SK-N-SH (cell line): ENCODE measurements around the gene PLEKHA6. TPM values are rescaled to one million over a fixed set of nuclear protein-coding genes. Genes with fewer than 3 reads are reported as not detected.

ENCODE experiments used
- CTCF ChIA-PET: fragments of 300-600, 350-600 bp; formaldehyde crosslinking; extraction: SDS; loops from one replicate; lab custom pipeline; 2021; lab: Yijun Ruan, JAX
- POLR2A ChIA-PET: fragments of 350-600 bp; sonication (Branson Sonifier 250); formaldehyde crosslinking; extraction: SDS; loops from one replicate; lab custom pipeline; 2020; ENCODE audit warnings: antibody characterized with exemption, inconsistent platforms; lab: Yijun Ruan, JAX
- DNase-seq: peaks from one replicate; pipeline ENCODE4 v3.0.0; 2012
- H2AFZ ChIP-seq: fragments of 200-600 bp; sonication (generic); 2 replicates; pipeline ENCODE4 v1.8.1; 2016; ENCODE audit warnings: antibody characterized with exemption, mild to moderate bottlenecking, low read depth
- H3F3A ChIP-seq: fragments of 200-600 bp; sonication (generic); replicated peaks from 2 replicates; pipeline ENCODE3; 2016; ENCODE audit warnings: antibody characterized with exemption, mild to moderate bottlenecking; ENCODE audit not compliant: insufficient read depth
- H3K27ac ChIP-seq, 2 experiments: fragments of 200-500 bp in 1 of 2; fragments of 200-600 bp in 1 of 2; sonication (Bioruptor generic) in 1 of 2; sonication (generic), shearing (Covaris generic) in 1 of 2; 2 replicates each; pipeline versions ENCODE4 v1.5.1 to v1.6.1; 2014 to 2016; ENCODE audit warnings: low read depth in 2 of 2, inconsistent platforms in 1 of 2, low read length in 1 of 2, mild to moderate bottlenecking in 1 of 2, mixed read lengths in 1 of 2
- H3K27me3 ChIP-seq: fragments of 200-600 bp; sonication (generic), shearing (Covaris generic); 2 replicates; pipeline ENCODE4 v1.6.1; 2016; ENCODE audit warnings: mixed run types; ENCODE audit not compliant: insufficient read depth
- H3K36me3 ChIP-seq, 2 experiments: fragments of 200-500 bp in 1 of 2; fragments of 200-600 bp in 1 of 2; sonication (Bioruptor generic) in 1 of 2; sonication (generic) in 1 of 2; replicated peaks in 1 of 2; 2 replicates each; pipeline versions ENCODE3 to v1.5.1; 2014 to 2016; ENCODE audit warnings: low read length in 1 of 2, mild to moderate bottlenecking in 1 of 2; ENCODE audit not compliant: insufficient read depth in 2 of 2, control insufficient read depth in 1 of 2
- H3K4me1 ChIP-seq, 2 experiments: fragments of 200-500 bp in 1 of 2; fragments of 200-600 bp in 1 of 2; sonication (Bioruptor generic) in 1 of 2; sonication (generic), shearing (Covaris generic) in 1 of 2; 2 replicates each; pipeline versions ENCODE4 v1.5.1 to v1.6.1; 2014 to 2016; ENCODE audit warnings: low read depth in 1 of 2, low read length in 1 of 2, mixed run types in 1 of 2; ENCODE audit not compliant: insufficient read depth in 2 of 2, control insufficient read depth in 1 of 2
- H3K4me2 ChIP-seq: fragments of 200-600 bp; sonication (generic), shearing (Covaris generic); 2 replicates; pipeline ENCODE4 v1.6.1; 2017; ENCODE audit warnings: mixed run types
- H3K4me3 ChIP-seq, 2 experiments: fragments of 200-500 bp in 1 of 2; fragments of 200-600 bp in 1 of 2; sonication (Bioruptor generic) in 1 of 2; sonication (generic), shearing (Covaris generic) in 1 of 2; 2 replicates each; pipeline versions ENCODE4 v1.5.1 to v1.8.1; 2014 to 2016; ENCODE audit warnings: low read depth in 2 of 2, inconsistent platforms in 1 of 2, low read length in 1 of 2, mild to moderate bottlenecking in 1 of 2, mixed read lengths in 1 of 2, moderate library complexity in 1 of 2
- H3K79me2 ChIP-seq: fragments of 200-600 bp; sonication (generic); 2 replicates; pipeline ENCODE4 v1.8.1; 2017; ENCODE audit warnings: mild to moderate bottlenecking; ENCODE audit not compliant: insufficient read depth
- H3K9ac ChIP-seq: fragments of 200-600 bp; sonication (generic); 2 replicates; pipeline ENCODE4 v1.6.1; 2017; ENCODE audit warnings: mixed run types
- H3K9me2 ChIP-seq: fragments of 200-600 bp; sonication (generic); 2 replicates; pipeline ENCODE4 v1.6.1; 2017; ENCODE audit warnings: mixed run types
- H3K9me3 ChIP-seq: fragments of 200-600 bp; sonication (generic); 2 replicates; pipeline ENCODE4 v1.6.1; 2017; ENCODE audit warnings: mixed run types, mild to moderate bottlenecking, moderate library complexity
- H4K20me1 ChIP-seq: fragments of 200-600 bp; sonication (generic); 2 replicates; pipeline ENCODE4 v1.6.1; 2017; ENCODE audit warnings: mild to moderate bottlenecking, mixed run types; ENCODE audit not compliant: insufficient read depth
- CHD2 ChIP-seq: fragments of 150-350 bp; IDR thresholded peaks from 2 replicates; pipeline ENCODE4 v1.6.1; 2018; ENCODE audit warnings: low read length; ENCODE audit not compliant: partially characterized antibody
- ELF1 ChIP-seq: IDR thresholded peaks from 2 replicates; pipeline ENCODE4 v1.4.0; 2012
- EP300 ChIP-seq, 2 experiments: IDR thresholded peaks; 2 replicates each; pipeline versions ENCODE4 v1.4.0 to v1.6.1; 2012; ENCODE audit warnings: borderline replicate concordance in 1 of 2, low read depth in 1 of 2, low read length in 1 of 2
- EZH2phosphoT487 ChIP-seq: fragments of 200-600 bp; sonication (generic); IDR thresholded peaks from 2 replicates; pipeline ENCODE4 v1.6.1; 2017; ENCODE audit warnings: low read depth, mixed run types, mild to moderate bottlenecking, antibody characterized with exemption, moderate library complexity, borderline replicate concordance
- FOSL2 ChIP-seq: IDR thresholded peaks from 2 replicates; pipeline ENCODE4 v1.4.0; 2012; ENCODE audit warnings: low read depth, mild to moderate bottlenecking, moderate library complexity, borderline replicate concordance
- GATA2 ChIP-seq: sonication (generic); formaldehyde crosslinking; IDR thresholded peaks from 2 replicates; pipeline ENCODE4 v1.5.0; 2020; ENCODE audit warnings: mild to moderate bottlenecking, missing genetic modification reagents
- MXI1 ChIP-seq: IDR thresholded peaks from 2 replicates; pipeline ENCODE4 v1.6.1; 2012; ENCODE audit warnings: mild to moderate bottlenecking, low read depth, low read length, improper control_type of control experiment
- NFIC ChIP-seq: IDR thresholded peaks from 2 replicates; pipeline ENCODE4 v1.4.0; 2012; ENCODE audit warnings: borderline replicate concordance
- TAF1 ChIP-seq: IDR thresholded peaks from 2 replicates; pipeline ENCODE4 v1.6.1; 2012; ENCODE audit warnings: low read depth, mild to moderate bottlenecking, low read length, moderate library complexity, borderline replicate concordance
- TEAD4 ChIP-seq: IDR thresholded peaks from 2 replicates; pipeline ENCODE4 v1.4.0; 2012; ENCODE audit warnings: mild to moderate bottlenecking, borderline replicate concordance; ENCODE audit not compliant: insufficient read depth
- WGBS: methylation state at CpG from one replicate; pipeline ENCODE4 v1.1.6; 2017; ENCODE audit warnings: low lambda C conversion rate; 5-methylcytosine and 5-hydroxymethylcytosine counted together
- polyA plus RNA-seq, 3 experiments: library from polyadenylated mRNA; depleted of rRNA; stranded (reverse); fragments of >200 nt; gene quantifications; 2 replicates each; pipeline ENCODE4 v1.2.3, GENCODE V29; 2012
- TF ChIP-seq, protein P1 (sequence below): IDR thresholded peaks from 2 replicates; pipeline ENCODE4 v1.4.0; 2012; ENCODE audit warnings: low read depth, borderline replicate concordance
- TF ChIP-seq, protein P2 (sequence below): IDR thresholded peaks from 2 replicates; pipeline ENCODE4 v1.6.1; 2012; ENCODE audit warnings: mild to moderate bottlenecking, low read depth, low read length, moderate library complexity
- TF ChIP-seq, protein P3 (sequence below): IDR thresholded peaks from 2 replicates; pipeline ENCODE4; 2012

Gene PLEKHA6
- polyA plus RNA-seq, 1 of the 3 experiments (the other 2 are of a cell fraction), result 1.2 TPM

DNA sequence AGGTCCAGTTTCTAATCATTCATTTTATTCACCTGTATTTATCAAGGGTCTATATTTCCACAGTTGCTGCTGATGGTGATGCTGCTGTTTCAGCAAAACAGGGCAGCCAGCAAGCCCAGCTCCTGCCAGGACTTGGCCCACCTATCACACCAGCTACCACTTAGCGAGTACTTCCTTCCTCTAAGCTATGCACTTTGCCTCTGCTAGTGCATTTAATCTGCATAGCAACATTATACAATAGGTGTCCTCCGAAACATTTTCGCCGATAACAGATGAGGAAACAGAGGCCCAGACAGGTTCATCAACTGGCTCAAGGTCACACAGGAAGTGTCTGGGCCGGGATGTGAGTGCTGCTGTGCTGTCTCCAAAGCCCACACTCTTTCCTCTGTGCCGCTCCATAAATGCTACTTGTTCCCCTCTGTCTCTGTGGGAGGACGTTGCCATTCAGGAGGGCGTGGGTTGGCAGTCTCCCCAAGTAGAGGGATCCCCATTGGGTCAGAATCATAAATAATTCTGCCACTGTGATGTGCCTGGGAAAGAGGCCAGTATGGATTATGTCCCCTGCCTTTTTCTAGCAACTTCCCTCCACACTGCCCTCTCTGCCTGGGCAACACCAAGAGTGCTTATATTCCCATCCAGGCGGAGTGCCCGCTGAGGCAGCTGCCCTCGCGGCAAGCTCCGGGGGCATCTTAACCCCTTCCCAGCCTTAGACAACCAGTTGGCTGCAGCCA lies 9.4 kb upstream of the PLEKHA6 start:
- H3K4me1 ChIP-seq, result no peaks in the 10 kb centered on the region
- H2AFZ ChIP-seq, result no peak overlapping the region
- TF ChIP-seq, protein P1, sequence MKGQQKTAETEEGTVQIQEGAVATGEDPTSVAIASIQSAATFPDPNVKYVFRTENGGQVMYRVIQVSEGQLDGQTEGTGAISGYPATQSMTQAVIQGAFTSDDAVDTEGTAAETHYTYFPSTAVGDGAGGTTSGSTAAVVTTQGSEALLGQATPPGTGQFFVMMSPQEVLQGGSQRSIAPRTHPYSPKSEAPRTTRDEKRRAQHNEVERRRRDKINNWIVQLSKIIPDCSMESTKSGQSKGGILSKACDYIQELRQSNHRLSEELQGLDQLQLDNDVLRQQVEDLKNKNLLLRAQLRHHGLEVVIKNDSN, result no peak
- TF ChIP-seq, protein P2, sequence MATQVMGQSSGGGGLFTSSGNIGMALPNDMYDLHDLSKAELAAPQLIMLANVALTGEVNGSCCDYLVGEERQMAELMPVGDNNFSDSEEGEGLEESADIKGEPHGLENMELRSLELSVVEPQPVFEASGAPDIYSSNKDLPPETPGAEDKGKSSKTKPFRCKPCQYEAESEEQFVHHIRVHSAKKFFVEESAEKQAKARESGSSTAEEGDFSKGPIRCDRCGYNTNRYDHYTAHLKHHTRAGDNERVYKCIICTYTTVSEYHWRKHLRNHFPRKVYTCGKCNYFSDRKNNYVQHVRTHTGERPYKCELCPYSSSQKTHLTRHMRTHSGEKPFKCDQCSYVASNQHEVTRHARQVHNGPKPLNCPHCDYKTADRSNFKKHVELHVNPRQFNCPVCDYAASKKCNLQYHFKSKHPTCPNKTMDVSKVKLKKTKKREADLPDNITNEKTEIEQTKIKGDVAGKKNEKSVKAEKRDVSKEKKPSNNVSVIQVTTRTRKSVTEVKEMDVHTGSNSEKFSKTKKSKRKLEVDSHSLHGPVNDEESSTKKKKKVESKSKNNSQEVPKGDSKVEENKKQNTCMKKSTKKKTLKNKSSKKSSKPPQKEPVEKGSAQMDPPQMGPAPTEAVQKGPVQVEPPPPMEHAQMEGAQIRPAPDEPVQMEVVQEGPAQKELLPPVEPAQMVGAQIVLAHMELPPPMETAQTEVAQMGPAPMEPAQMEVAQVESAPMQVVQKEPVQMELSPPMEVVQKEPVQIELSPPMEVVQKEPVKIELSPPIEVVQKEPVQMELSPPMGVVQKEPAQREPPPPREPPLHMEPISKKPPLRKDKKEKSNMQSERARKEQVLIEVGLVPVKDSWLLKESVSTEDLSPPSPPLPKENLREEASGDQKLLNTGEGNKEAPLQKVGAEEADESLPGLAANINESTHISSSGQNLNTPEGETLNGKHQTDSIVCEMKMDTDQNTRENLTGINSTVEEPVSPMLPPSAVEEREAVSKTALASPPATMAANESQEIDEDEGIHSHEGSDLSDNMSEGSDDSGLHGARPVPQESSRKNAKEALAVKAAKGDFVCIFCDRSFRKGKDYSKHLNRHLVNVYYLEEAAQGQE, result no peak
- TF ChIP-seq TEAD4 (no peak), MXI1 (no peak), TAF1 (no peak), GATA2 (no peak), EZH2phosphoT487 (no peak), CHD2 (no peak), NFIC (no peak), ELF1 (no peak), EP300 (IDR thresholded peaks at IDR 0.05; ENCODE audit: borderline replicate concordance in 1 of 2, low read depth in 1 of 2, low read length in 1 of 2) (no peak), FOSL2 (no peak)
- TF ChIP-seq, protein P3, sequence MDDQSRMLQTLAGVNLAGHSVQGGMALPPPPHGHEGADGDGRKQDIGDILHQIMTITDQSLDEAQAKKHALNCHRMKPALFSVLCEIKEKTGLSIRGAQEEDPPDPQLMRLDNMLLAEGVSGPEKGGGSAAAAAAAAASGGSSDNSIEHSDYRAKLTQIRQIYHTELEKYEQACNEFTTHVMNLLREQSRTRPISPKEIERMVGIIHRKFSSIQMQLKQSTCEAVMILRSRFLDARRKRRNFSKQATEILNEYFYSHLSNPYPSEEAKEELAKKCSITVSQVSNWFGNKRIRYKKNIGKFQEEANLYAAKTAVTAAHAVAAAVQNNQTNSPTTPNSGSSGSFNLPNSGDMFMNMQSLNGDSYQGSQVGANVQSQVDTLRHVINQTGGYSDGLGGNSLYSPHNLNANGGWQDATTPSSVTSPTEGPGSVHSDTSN, result no peak
- POLR2A ChIA-PET, result no interaction called here
- 74% methylated on average over 9 of the region's 13 CpGs for WGBS
- no peak for DNase-seq
- H3K79me2 ChIP-seq, result no peaks in the 10 kb centered on the region
- no peak overlapping the region for H3K27ac ChIP-seq
- H3K36me3 ChIP-seq, result no peaks in the 10 kb centered on the region
- CTCF ChIA-PET, result interaction anchor here (1.6 to 10.0 kb wide), 5 partner anchors 7 to 206 kb away, joined by 7 to 100 read pairs (median 21); partner anchors contain the start of genes GOLT1A and PLEKHA6
- peaks cover 23% of the 10 kb centered on the region; the same call in 1 of the 2 replicates for H3K27me3 ChIP-seq
- H3F3A ChIP-seq, result no peaks in the 10 kb centered on the region
- no peak overlapping the region for H3K9ac ChIP-seq
- H4K20me1 ChIP-seq, result no peaks in the 10 kb centered on the region
- no peak overlapping the region for H3K4me2 ChIP-seq
- no peaks in the 10 kb centered on the region for H3K9me3 ChIP-seq
- no peak overlapping the region for H3K4me3 ChIP-seq
- H3K9me2 ChIP-seq, result no peaks in the 10 kb centered on the region
